Measurements from ENCODE around the gene ATF7IP.
"Not testable (repeated sequence)": the region's sequence is repeated elsewhere in the genome, so short reads cannot be mapped to it uniquely, and the experiment has no call there.

The ATF7IP gene

DNA sequence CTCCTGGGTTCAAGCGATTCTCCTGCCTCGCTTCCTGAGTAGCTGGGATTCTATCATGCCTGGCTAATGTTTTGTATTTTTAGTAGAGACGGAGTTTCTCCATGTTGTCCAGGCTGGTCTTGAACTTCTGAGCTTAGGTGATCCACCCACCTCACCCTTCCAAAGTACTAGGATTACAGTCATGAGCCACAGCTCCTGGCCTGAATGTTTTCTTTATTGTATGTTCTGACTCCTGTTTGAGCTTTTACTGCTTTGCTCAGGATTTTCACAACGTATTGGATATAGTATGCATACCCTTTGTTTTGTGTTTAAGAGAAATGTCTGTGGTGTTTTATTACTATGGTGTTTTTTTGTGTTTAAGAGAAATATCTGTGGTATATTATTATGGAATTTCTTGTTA is 37.2 kb downstream of the ATF7IP start:
- no peak overlapping the region for H3K4me3 ChIP-seq (ENCODE audit: low read depth, low read length)
- no peak for DNase-seq (ENCODE audit: low read depth)
- TF ChIP-seq, protein P1, sequence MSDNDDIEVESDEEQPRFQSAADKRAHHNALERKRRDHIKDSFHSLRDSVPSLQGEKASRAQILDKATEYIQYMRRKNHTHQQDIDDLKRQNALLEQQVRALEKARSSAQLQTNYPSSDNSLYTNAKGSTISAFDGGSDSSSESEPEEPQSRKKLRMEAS (IDR thresholded peaks at IDR 0.05; ENCODE audit: low read depth, low read length), result no peak
- TF ChIP-seq MYC (IDR thresholded peaks at IDR 0.05; ENCODE audit: low read depth, low read length) (no peak), POLR2A (IDR thresholded peaks at IDR 0.05; ENCODE audit: extremely low read depth, insufficient read length) (no peak)
- TF ChIP-seq, protein P2, sequence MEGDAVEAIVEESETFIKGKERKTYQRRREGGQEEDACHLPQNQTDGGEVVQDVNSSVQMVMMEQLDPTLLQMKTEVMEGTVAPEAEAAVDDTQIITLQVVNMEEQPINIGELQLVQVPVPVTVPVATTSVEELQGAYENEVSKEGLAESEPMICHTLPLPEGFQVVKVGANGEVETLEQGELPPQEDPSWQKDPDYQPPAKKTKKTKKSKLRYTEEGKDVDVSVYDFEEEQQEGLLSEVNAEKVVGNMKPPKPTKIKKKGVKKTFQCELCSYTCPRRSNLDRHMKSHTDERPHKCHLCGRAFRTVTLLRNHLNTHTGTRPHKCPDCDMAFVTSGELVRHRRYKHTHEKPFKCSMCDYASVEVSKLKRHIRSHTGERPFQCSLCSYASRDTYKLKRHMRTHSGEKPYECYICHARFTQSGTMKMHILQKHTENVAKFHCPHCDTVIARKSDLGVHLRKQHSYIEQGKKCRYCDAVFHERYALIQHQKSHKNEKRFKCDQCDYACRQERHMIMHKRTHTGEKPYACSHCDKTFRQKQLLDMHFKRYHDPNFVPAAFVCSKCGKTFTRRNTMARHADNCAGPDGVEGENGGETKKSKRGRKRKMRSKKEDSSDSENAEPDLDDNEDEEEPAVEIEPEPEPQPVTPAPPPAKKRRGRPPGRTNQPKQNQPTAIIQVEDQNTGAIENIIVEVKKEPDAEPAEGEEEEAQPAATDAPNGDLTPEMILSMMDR (IDR thresholded peaks at IDR 0.05; ENCODE audit: low read depth, low read length), result no peak

DNA sequence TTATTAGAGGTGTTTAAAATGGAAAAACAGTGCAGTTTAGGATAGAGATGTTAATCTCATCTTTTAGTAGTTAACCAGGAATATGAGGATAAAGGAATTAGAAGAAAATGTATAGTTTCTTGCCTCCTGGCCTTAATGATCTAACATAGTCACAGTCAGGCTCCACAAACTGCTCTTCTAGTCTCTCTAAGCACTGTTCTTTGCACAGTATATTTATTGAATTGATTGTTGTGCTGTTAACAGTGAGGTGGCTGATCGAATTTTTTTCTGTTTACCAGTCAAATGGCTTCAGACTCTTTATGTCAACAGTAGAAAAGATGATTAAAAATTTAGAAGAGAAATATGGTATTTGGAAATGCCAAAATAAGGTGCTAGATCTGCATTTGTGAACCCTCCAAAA is 37.8 kb downstream of the ATF7IP start:
- H3K4me3 ChIP-seq (ENCODE audit: low read depth, low read length), result no peak overlapping the region
- no peak for DNase-seq (ENCODE audit: low read depth)
- TF ChIP-seq MYC (IDR thresholded peaks at IDR 0.05; ENCODE audit: low read depth, low read length) (no peak), POLR2A (IDR thresholded peaks at IDR 0.05; ENCODE audit: extremely low read depth, insufficient read length) (no peak)
- TF ChIP-seq, protein P2 (IDR thresholded peaks at IDR 0.05; ENCODE audit: low read depth, low read length), result no peak
- TF ChIP-seq, protein P1 (IDR thresholded peaks at IDR 0.05; ENCODE audit: low read depth, low read length), result no peak

DNA sequence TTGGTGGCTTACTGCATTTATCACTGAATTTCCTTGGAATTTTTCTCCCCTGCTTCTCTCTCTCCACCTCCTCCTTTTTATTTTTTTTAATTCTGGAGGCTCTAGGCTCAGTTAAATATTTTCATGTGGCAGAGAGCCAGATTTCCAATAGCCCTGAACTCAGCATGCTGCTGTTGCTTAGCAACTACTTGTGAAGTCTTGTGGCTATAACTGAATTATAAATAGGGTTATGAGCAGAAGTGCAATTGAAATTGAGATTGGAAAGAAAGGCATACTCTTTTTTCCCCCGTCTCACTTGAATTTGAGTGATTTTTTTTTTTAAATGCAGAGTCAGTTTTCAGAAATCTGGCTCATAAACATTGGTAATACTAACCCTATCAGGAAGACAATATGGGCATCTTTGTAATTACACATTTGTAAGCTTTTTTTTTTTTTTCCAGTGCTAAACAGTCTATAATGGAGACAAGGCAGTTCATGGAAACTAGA is 38.3 kb downstream of the ATF7IP start:
- no peak overlapping the region for H3K4me3 ChIP-seq (ENCODE audit: low read depth, low read length)
- no peak for DNase-seq (ENCODE audit: low read depth)
- TF ChIP-seq, protein P1 (IDR thresholded peaks at IDR 0.05; ENCODE audit: low read depth, low read length), result no peak
- TF ChIP-seq POLR2A (IDR thresholded peaks at IDR 0.05; ENCODE audit: extremely low read depth, insufficient read length) (no peak), MYC (IDR thresholded peaks at IDR 0.05; ENCODE audit: low read depth, low read length) (no peak)
- TF ChIP-seq, protein P2 (IDR thresholded peaks at IDR 0.05; ENCODE audit: low read depth, low read length), result no peak

DNA sequence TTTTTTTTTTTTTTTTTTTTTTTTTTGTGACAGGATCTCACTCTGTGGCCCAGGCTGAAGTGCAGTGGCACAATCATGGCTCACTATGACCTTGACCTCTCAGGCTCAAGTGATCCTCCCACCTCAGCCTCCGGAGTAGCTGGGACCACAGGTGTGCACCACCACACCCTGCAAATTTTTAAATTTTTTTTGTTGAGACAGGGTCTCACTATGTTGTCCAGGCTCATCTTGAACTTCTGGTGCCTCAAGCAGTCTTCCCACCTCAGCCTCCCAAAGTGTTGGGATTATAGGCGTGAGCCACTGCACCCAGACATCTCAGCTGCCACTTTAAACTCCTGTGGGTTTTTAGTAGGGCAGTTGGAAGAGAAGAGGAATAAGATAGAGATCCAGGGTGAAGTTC is 39.9 kb downstream of the ATF7IP start:
- not testable (repeated sequence) for H3K4me3 ChIP-seq (ENCODE audit: low read depth, low read length); DNase-seq (ENCODE audit: low read depth)

DNA sequence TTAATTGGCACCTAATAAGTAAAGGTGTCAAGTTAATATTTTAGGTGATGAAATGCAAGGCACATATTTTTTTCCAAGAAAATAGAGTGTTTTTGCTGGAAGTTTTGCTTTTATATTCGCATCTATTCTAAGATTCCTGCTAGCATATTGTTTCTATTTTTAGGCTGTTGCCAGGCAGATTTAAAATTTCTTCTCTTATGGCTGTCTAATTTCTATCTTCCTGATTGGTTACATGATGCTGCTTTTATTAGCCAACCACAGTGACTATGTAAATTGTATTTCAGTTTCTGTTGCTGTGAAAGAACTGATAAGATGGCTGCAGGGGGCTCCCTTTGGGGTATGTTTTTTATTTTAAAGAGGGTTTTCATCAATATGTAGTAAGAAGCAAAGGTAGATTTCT is 42.7 kb downstream of the ATF7IP start:
- TF ChIP-seq, protein P1 (IDR thresholded peaks at IDR 0.05; ENCODE audit: low read depth, low read length), result no peak
- no peak for TF ChIP-seq POLR2A (IDR thresholded peaks at IDR 0.05; ENCODE audit: extremely low read depth, insufficient read length)
- no peak for TF ChIP-seq MYC (IDR thresholded peaks at IDR 0.05; ENCODE audit: low read depth, low read length)
- TF ChIP-seq, protein P2 (IDR thresholded peaks at IDR 0.05; ENCODE audit: low read depth, low read length), result no peak
- H3K4me3 ChIP-seq (ENCODE audit: low read depth, low read length), result no peak overlapping the region
- peak; percentile 40 for DNase-seq (ENCODE audit: low read depth)

DNA sequence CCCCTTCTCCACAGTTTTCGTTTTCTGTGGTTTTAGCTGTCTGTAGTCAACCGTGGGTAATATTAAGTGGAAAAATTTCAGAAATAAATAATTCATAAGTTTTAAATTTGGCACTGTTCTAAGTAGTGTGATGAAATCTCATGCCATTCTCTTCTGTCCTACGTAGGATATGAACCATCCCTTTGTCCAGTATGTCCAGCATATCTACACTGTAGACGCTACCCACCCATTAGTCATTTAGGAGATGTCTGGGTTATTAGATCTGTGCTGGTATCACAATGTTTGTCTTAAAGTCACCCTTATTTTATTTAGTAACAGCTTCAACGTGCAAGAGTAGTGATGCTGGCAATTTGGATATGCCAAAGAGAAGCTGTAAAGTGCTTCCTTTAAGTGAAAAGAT is 44.7 kb downstream of the ATF7IP start:
- TF ChIP-seq, protein P2 (IDR thresholded peaks at IDR 0.05; ENCODE audit: low read depth, low read length), result no peak
- TF ChIP-seq, protein P1 (IDR thresholded peaks at IDR 0.05; ENCODE audit: low read depth, low read length), result no peak
- no peak for TF ChIP-seq MYC (IDR thresholded peaks at IDR 0.05; ENCODE audit: low read depth, low read length)
- TF ChIP-seq POLR2A (IDR thresholded peaks at IDR 0.05; ENCODE audit: extremely low read depth, insufficient read length), result no peak
- DNase-seq (ENCODE audit: low read depth), result no peak

More for the DNA sequence above, 44.7 kb downstream of the ATF7IP start:
- H3K4me3 ChIP-seq (ENCODE audit: low read depth, low read length), result no peak overlapping the region
